ENCODE results near the gene KLK10.

KLK10 gene
- total RNA-seq = 0 to 0.09 (median 0) reads per million in 4 experiments

- no peak for DNase-seq
Observed at GRCh38 chr19:51019544-51019925, at the start of gene KLK10. KLK10 (minus strand) TSS chr19:51019709; CDS start chr19:51019130, 579 bp downstream.

- no peak for DNase-seq
Observed at GRCh38 chr19:51066393-51067186, 47.1 kb upstream of the KLK10 start.

GRCh38 chr19:51065221-51065960, 45.9 kb upstream of the KLK10 start:
- DNase-seq = no peak

- no peak for DNase-seq
Observed at GRCh38 chr19:51064534-51065220, 45.2 kb upstream of the KLK10 start, which contains the start of gene KLK13. KLK13 (minus strand) TSS chr19:51065092; CDS start chr19:51065067, 25 bp downstream.

GRCh38 chr19:51063664-51064063, 44.2 kb upstream of the KLK10 start:
- no peak for DNase-seq

GRCh38 chr19:51060973-51061372, 41.5 kb upstream of the KLK10 start:
- DNase-seq = no peak

GRCh38 chr19:51060336-51060735, 40.8 kb upstream of the KLK10 start:
- DNase-seq = no peak

GRCh38 chr19:51059715-51060114, 40.2 kb upstream of the KLK10 start:
- no peak for DNase-seq

- no peak for DNase-seq
Observed at GRCh38 chr19:51055866-51056265, 36.4 kb upstream of the KLK10 start.

- DNase-seq = no peak
Observed at GRCh38 chr19:51047031-51047335, 27.5 kb upstream of the KLK10 start.

GRCh38 chr19:51044327-51044726, 24.8 kb upstream of the KLK10 start:
- DNase-seq = no peak

- no peak for DNase-seq
Observed at GRCh38 chr19:51043497-51043896, 24.0 kb upstream of the KLK10 start.

- no peak for DNase-seq
Observed at GRCh38 chr19:51040151-51040550, 20.6 kb upstream of the KLK10 start.

GRCh38 chr19:51036519-51036918, 17.0 kb upstream of the KLK10 start:
- no peak for DNase-seq

GRCh38 chr19:51034704-51035103, 15.2 kb upstream of the KLK10 start, which contains the start of gene KLK12:
KLK12 (minus strand) TSS chr19:51035002; CDS start chr19:51034621, 381 bp downstream.
- DNase-seq = no peak

GRCh38 chr19:51031880-51032225, 12.3 kb upstream of the KLK10 start:
- no peak for DNase-seq

- DNase-seq = no peak
Observed at GRCh38 chr19:51031220-51031879, 11.8 kb upstream of the KLK10 start.

- no peak for DNase-seq
Observed at GRCh38 chr19:51030631-51031030, 11.1 kb upstream of the KLK10 start.

GRCh38 chr19:51029718-51030117, 10.2 kb upstream of the KLK10 start:
- DNase-seq = no peak

GRCh38 chr19:51027873-51028272, 8.4 kb upstream of the KLK10 start:
- no peak for DNase-seq

GRCh38 chr19:51027126-51027806, 7.8 kb upstream of the KLK10 start:
- DNase-seq = no peak

- DNase-seq = no peak
Observed at GRCh38 chr19:51026554-51026831, 7.0 kb upstream of the KLK10 start, which contains the start of gene KLK11. KLK11 (minus strand) TSS chr19:51026616; CDS start chr19:51025631, 985 bp downstream.

All from effector CD8-positive, alpha-beta T cell (primary cell).